GM23338 (cell line): Measurements from ENCODE around the gene DCAF4. TPM values are rescaled to one million over a fixed set of nuclear protein-coding genes. Genes with fewer than 3 reads are reported as not detected.

Experiments
- ATAC-seq: fragments of 200-7000 bp; cut with Tn5 transposase; 3 replicates; pipeline ENCODE4 v1.9.1; 2020
- DNase-seq: peaks from one replicate; pipeline ENCODE4 v3.0.0-alpha.2; 2015; ENCODE audit warnings: low spot score
- H2AFZ ChIP-seq: fragments of 200-600 bp; sonication (generic); 2 replicates; pipeline ENCODE4 v1.8.0; 2016; ENCODE audit warnings: antibody characterized with exemption, mild to moderate bottlenecking, moderate library complexity
- H3F3A ChIP-seq: fragments of 200-600 bp; sonication (generic); replicated peaks from 2 replicates; pipeline ENCODE4 v1.8.0; 2017; ENCODE audit warnings: antibody characterized with exemption, mixed run types, low read depth
- H3K27ac ChIP-seq: fragments of 200-600 bp; sonication (generic); 2 replicates; pipeline ENCODE4 v1.6.1; 2016; ENCODE audit warnings: low read depth
- H3K27me3 ChIP-seq: fragments of 200-600 bp; sonication (generic); 2 replicates; pipeline ENCODE4 v1.8.0; 2016; ENCODE audit warnings: mild to moderate bottlenecking, mixed run types, moderate library complexity; ENCODE audit not compliant: insufficient read depth
- H3K36me3 ChIP-seq: fragments of 200-600 bp; sonication (generic); 2 replicates; pipeline ENCODE4 v1.8.0; 2016; ENCODE audit warnings: mild to moderate bottlenecking; ENCODE audit not compliant: insufficient read depth
- H3K4me1 ChIP-seq: fragments of 200-600 bp; sonication (generic); 2 replicates; pipeline ENCODE4 v1.8.0; 2016; ENCODE audit warnings: mild to moderate bottlenecking, moderate library complexity; ENCODE audit not compliant: insufficient read depth
- H3K4me2 ChIP-seq: fragments of 200-600 bp; sonication (generic); 2 replicates; pipeline ENCODE4 v1.7.1; 2017; ENCODE audit warnings: mixed run types
- H3K4me3 ChIP-seq: fragments of 200-600 bp; sonication (generic); 2 replicates; pipeline ENCODE4 v1.6.1; 2016; ENCODE audit warnings: mixed run types
- H3K79me2 ChIP-seq: fragments of 200-600 bp; sonication (generic); replicated peaks from 2 replicates; pipeline ENCODE4 v1.8.0; 2017; ENCODE audit warnings: mild to moderate bottlenecking; ENCODE audit not compliant: insufficient read depth
- H3K9me2 ChIP-seq: fragments of 200-600 bp; sonication (generic); 2 replicates; pipeline ENCODE4 v1.8.0; 2017; ENCODE audit not compliant: insufficient read depth
- H4K20me1 ChIP-seq: fragments of 200-600 bp; sonication (generic); replicated peaks from 2 replicates; pipeline ENCODE4 v1.8.0; 2017; ENCODE audit warnings: mild to moderate bottlenecking; ENCODE audit not compliant: insufficient read depth
- H3K27ac Mint-ChIP-seq: 2 replicates; pipeline ENCODE4 v1.8.0; 2020; ENCODE audit warnings: inconsistent platforms, mild to moderate bottlenecking, moderate library complexity, mixed read lengths
- H3K27me3 Mint-ChIP-seq: 3 replicates; pipeline ENCODE4 v1.8.0; 2022; ENCODE audit warnings: low read depth, mild to moderate bottlenecking, moderate library complexity, mixed read lengths, inconsistent platforms; ENCODE audit not compliant: insufficient read depth, poor library complexity
- H3K36me3 Mint-ChIP-seq: 3 replicates; pipeline ENCODE4 v1.8.0; 2021; ENCODE audit warnings: low read depth, mild to moderate bottlenecking, inconsistent platforms, moderate library complexity, mixed read lengths
- H3K4me1 Mint-ChIP-seq: 3 replicates; pipeline ENCODE4 v1.8.0; 2020; ENCODE audit warnings: mild to moderate bottlenecking, inconsistent platforms, mixed read lengths
- H3K4me3 Mint-ChIP-seq: 3 replicates; pipeline ENCODE4 v1.8.0; 2021; ENCODE audit warnings: moderate library complexity, mild to moderate bottlenecking, inconsistent platforms, mixed read lengths
- H3K9me3 Mint-ChIP-seq: 3 replicates; pipeline ENCODE4 v1.8.0; 2020; ENCODE audit warnings: moderate library complexity, mild to moderate bottlenecking, inconsistent platforms, mixed read lengths
- EZH2 ChIP-seq: fragments of 200-600 bp; sonication (generic); IDR thresholded peaks from one replicate; pipeline ENCODE4 v1.8.0; 2017; ENCODE audit warnings: antibody characterized with exemption, mild to moderate bottlenecking, low read depth; ENCODE audit not compliant: unreplicated experiment
- JUNB ChIP-seq: IDR thresholded peaks from one replicate; pipeline ENCODE4 v1.6.1; 2016; ENCODE audit warnings: antibody characterized with exemption; ENCODE audit not compliant: unreplicated experiment
- NANOG ChIP-seq: IDR thresholded peaks from 2 replicates; pipeline ENCODE4 v1.6.1; 2016; ENCODE audit warnings: antibody characterized with exemption, borderline replicate concordance
- ZNF114 ChIP-seq: fragments of 250-450 bp; sonication (Bioruptor Pico); IDR thresholded peaks from 2 replicates; pipeline ENCODE4 v1.5.0; 2020; ENCODE audit warnings: mild to moderate bottlenecking, moderate library complexity
- ZNF331 ChIP-seq: fragments of 250-450 bp; sonication (Bioruptor Pico); IDR thresholded peaks from 2 replicates; pipeline ENCODE4 v1.5.0; 2020; ENCODE audit warnings: low read depth, mild to moderate bottlenecking, moderate library complexity
- ZNF462 ChIP-seq: fragments of 250-450 bp; sonication (Bioruptor Pico); IDR thresholded peaks from 2 replicates; pipeline ENCODE4 v1.5.0; 2020; ENCODE audit warnings: mild to moderate bottlenecking, moderate library complexity
- polyA plus RNA-seq: library from polyadenylated mRNA; unstranded; fragments of >200 nt; fragmentation: Nextera tagmentation; extraction: Ambion mirVana; gene quantifications from 2 replicates; pipeline ENCODE4 v1.2.1, GENCODE V29; 2016
- total RNA-seq: library from RNA; depleted of rRNA; stranded (reverse); fragments of >200 nt; shearing (Covaris generic); gene quantifications from 2 replicates; pipeline ENCODE4 v1.2.3, GENCODE V29; 2014
- TF ChIP-seq, protein P1 (sequence below): IDR thresholded peaks from one replicate; pipeline ENCODE4 v1.6.1; 2018; ENCODE audit warnings: antibody characterized with exemption; ENCODE audit not compliant: unreplicated experiment

DCAF4 gene
- total and polyA plus RNA-seq, 2 experiments from 2014 or later: 17.5 to 39.3 TPM

DNA sequence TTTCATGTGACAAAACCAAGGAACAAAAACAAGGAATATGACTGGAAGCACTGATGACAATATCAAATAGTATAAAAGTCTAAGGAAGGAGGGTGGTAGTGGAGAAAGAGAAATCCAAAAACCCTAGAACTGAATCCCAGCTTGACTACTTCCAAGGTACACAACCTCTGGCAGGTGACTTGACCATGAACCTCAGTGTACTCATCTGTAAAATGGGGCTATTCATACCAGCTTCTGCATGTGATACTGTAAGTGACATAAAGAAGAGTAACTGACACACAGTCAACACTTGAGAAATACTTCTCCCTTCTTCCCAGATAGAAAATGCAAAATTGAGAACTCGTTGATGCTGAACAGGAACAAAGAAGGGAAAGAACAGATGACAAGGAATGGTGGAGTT is 22.0 kb upstream of the DCAF4 start:
- Histone ChIP-seq H4K20me1 (no peaks in the 10 kb centered on the region), H3K79me2 (no peaks in the 10 kb centered on the region), H3K9me2 (no peaks in the 10 kb centered on the region), H3K4me2 (no peak overlapping the region), H3K36me3 (no peaks in the 10 kb centered on the region), H3K27me3 (no peaks in the 10 kb centered on the region), H2AFZ (no peak overlapping the region), H3K27ac (no peak overlapping the region), H3F3A (no peaks in the 10 kb centered on the region), H3K4me1 (peaks cover 13% of the 10 kb centered on the region), H3K4me3 (no peak overlapping the region)
- no peak overlapping the region for H3K27ac Mint-ChIP-seq
- peaks cover 3% of the 10 kb centered on the region for H3K27me3 Mint-ChIP-seq
- ATAC-seq: no peak
- H3K4me3 Mint-ChIP-seq: no peak overlapping the region
- no peaks in the 10 kb centered on the region for H3K9me3 Mint-ChIP-seq
- H3K36me3 Mint-ChIP-seq: no peaks in the 10 kb centered on the region
- TF ChIP-seq ZNF462 (CRISPR knock-in tag): no peak
- no peak for TF ChIP-seq JUNB
- TF ChIP-seq NANOG: no peak
- no peak for TF ChIP-seq ZNF331
- TF ChIP-seq EZH2: no peak
- TF ChIP-seq, protein P1, sequence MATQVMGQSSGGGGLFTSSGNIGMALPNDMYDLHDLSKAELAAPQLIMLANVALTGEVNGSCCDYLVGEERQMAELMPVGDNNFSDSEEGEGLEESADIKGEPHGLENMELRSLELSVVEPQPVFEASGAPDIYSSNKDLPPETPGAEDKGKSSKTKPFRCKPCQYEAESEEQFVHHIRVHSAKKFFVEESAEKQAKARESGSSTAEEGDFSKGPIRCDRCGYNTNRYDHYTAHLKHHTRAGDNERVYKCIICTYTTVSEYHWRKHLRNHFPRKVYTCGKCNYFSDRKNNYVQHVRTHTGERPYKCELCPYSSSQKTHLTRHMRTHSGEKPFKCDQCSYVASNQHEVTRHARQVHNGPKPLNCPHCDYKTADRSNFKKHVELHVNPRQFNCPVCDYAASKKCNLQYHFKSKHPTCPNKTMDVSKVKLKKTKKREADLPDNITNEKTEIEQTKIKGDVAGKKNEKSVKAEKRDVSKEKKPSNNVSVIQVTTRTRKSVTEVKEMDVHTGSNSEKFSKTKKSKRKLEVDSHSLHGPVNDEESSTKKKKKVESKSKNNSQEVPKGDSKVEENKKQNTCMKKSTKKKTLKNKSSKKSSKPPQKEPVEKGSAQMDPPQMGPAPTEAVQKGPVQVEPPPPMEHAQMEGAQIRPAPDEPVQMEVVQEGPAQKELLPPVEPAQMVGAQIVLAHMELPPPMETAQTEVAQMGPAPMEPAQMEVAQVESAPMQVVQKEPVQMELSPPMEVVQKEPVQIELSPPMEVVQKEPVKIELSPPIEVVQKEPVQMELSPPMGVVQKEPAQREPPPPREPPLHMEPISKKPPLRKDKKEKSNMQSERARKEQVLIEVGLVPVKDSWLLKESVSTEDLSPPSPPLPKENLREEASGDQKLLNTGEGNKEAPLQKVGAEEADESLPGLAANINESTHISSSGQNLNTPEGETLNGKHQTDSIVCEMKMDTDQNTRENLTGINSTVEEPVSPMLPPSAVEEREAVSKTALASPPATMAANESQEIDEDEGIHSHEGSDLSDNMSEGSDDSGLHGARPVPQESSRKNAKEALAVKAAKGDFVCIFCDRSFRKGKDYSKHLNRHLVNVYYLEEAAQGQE: no peak
- no peak for TF ChIP-seq ZNF114 (CRISPR knock-in tag)
- no peak for DNase-seq
- H3K4me1 Mint-ChIP-seq: peaks cover 20% of the 10 kb centered on the region; the same call in 2 of the 3 replicates
